ENCODE data around the gene CHIT1.

DNA sequence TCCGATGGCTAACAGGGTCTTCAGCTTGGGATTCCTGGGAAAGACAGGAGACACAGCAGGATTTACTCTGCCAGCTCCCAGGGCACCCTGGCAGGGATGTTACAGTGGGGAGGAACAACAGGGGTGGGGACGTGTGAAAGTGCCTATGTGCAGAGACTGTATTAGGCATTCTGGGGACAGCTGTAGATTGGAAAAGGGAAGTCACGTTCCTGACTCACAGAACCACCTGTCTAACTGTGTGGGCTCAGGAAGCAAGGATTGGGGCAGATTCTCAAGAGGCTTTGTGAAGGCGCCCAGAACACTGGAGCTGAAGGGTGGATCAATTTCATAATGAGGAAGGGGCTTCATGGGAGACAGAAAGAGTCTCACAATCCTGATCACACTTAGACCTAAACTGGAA lies 4.4 kb downstream of the CHIT1 start:
- TF ChIP-seq, protein P1, sequence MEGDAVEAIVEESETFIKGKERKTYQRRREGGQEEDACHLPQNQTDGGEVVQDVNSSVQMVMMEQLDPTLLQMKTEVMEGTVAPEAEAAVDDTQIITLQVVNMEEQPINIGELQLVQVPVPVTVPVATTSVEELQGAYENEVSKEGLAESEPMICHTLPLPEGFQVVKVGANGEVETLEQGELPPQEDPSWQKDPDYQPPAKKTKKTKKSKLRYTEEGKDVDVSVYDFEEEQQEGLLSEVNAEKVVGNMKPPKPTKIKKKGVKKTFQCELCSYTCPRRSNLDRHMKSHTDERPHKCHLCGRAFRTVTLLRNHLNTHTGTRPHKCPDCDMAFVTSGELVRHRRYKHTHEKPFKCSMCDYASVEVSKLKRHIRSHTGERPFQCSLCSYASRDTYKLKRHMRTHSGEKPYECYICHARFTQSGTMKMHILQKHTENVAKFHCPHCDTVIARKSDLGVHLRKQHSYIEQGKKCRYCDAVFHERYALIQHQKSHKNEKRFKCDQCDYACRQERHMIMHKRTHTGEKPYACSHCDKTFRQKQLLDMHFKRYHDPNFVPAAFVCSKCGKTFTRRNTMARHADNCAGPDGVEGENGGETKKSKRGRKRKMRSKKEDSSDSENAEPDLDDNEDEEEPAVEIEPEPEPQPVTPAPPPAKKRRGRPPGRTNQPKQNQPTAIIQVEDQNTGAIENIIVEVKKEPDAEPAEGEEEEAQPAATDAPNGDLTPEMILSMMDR (IDR thresholded peaks at IDR 0.05): no peak
- no peak for TF ChIP-seq POLR2A (IDR thresholded peaks at IDR 0.05)
